ENCODE measurements around the gene LYPD6B.

Gene LYPD6B

DNA sequence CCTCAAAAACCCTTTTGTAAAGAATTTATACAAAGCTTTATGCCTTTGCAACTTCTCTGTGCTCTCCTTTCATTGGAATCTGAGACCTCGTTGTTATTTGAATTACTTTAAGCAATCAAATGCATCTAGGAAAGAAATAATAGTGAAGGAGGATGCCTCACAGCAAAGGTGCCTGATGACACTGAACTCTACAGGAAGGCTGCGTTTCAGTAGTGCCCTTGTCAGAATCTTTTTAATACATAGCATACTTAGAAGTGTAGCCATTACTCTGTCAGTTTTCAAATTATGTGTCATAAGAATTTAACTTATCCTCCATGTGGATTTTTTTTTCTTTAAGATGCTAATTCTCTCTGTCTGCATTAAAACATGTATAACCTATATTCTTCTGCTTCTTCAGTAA lies 9.6 kb upstream of the LYPD6B start:
- TF ChIP-seq CTCF (IDR thresholded peaks at IDR 0.05; ENCODE audit: borderline replicate concordance, insufficient read depth, low read depth, low read length): no peak
- no peak overlapping the region for H3K4me3 ChIP-seq (ENCODE audit: low read depth, low read length)

- no peak for TF ChIP-seq CTCF (IDR thresholded peaks at IDR 0.05; ENCODE audit: borderline replicate concordance, insufficient read depth, low read depth, low read length)
- no peak overlapping the region for H3K4me3 ChIP-seq (ENCODE audit: low read depth, low read length)
Observed at GRCh38 chr2:149029307-149029965, 9.1 kb upstream of the LYPD6B start.

- no peak for TF ChIP-seq CTCF (IDR thresholded peaks at IDR 0.05; ENCODE audit: borderline replicate concordance, insufficient read depth, low read depth, low read length)
- H3K4me3 ChIP-seq (ENCODE audit: low read depth, low read length): no peak overlapping the region
Observed at GRCh38 chr2:149031396-149031795, 7.1 kb upstream of the LYPD6B start.

GRCh38 chr2:149033716-149034115 lies 4.8 kb upstream of the LYPD6B start:
- H3K4me3 ChIP-seq (ENCODE audit: low read depth, low read length): no peak overlapping the region
- no peak for TF ChIP-seq CTCF (IDR thresholded peaks at IDR 0.05; ENCODE audit: borderline replicate concordance, insufficient read depth, low read depth, low read length)

DNA sequence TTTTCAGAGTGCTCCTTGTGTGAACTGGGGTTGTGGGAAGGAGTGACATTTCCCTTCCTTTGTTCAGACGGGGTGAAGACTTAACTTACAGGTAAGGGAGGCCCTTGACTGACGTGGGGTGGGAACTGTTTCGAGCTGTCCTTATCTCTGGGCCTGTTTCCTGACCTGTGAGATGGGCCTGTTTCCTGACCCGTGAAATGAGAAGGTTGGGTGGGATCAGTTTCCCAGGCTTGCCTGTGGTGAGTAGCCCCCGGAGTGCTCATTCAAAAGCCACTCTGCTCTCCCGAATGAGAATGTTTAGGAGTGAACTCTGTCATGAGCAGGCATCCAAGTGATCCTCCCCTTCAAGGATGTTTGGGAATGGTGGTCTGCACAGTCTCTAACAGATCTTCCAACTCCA lies 4.1 kb upstream of the LYPD6B start:
- no peak for TF ChIP-seq CTCF (IDR thresholded peaks at IDR 0.05; ENCODE audit: borderline replicate concordance, insufficient read depth, low read depth, low read length)
- no peak overlapping the region for H3K4me3 ChIP-seq (ENCODE audit: low read depth, low read length)

- H3K4me3 ChIP-seq (ENCODE audit: low read depth, low read length): no peak overlapping the region
- TF ChIP-seq CTCF (IDR thresholded peaks at IDR 0.05; ENCODE audit: borderline replicate concordance, insufficient read depth, low read depth, low read length): no peak
Observed at GRCh38 chr2:149036507-149037293, 1.8 kb upstream of the LYPD6B start.

DNA sequence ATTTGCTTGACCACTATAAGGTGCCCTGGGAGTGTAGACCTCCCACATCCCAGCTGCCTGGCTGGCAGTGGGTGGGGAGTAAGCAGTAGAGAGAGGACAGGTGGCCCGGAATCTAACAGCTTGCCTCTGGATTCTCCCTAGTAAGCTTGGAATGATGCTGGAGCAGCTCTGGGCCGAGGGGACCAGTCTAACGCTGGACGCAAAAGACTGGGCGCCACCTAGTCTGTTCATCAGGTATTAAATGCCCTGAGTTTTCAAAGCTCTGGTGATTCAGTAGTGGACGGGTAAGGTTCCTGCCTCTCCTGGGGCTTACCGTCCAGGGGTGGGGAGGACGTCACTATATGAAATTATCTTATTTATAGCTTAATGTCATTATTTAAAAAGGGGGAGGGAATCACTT lies 648 bp upstream of the LYPD6B start:
- 0 out of 2 replicates have a peak, but pooled peaks have one; percentile 12 for TF ChIP-seq CTCF (IDR thresholded peaks at IDR 0.05; ENCODE audit: borderline replicate concordance, insufficient read depth, low read depth, low read length)
- H3K4me3 ChIP-seq (ENCODE audit: low read depth, low read length): peak overlapping the region; percentile 62
